IMR-90 (cell line): Measurements from ENCODE around the gene SCN10A. TPM values are rescaled to one million over a fixed set of nuclear protein-coding genes. Genes with fewer than 3 reads are reported as not detected.

Source experiments
- ATAC-seq: fragments of 200-7000 bp; cut with Tn5 transposase; 2 replicates; pipeline ENCODE4 v1.9.1; 2020; ENCODE audit warnings: low read depth, mild to moderate bottlenecking, moderate library complexity
- BruUV-seq: library from RNA; stranded (reverse); fragments of 400-500 nt; replicated peaks from 2 replicates; lab custom pipeline; 2021; lab: Mats Ljungman, UMichigan
- CTCF ChIA-PET: fragments of 300-600 bp; formaldehyde crosslinking; extraction: SDS; loops from one replicate; lab custom pipeline; 2021; ENCODE audit warnings: antibody characterized with exemption; lab: Yijun Ruan, JAX
- POLR2A ChIA-PET: fragments of 300-600 bp; sonication (Branson Sonifier 250); formaldehyde crosslinking; loops from one replicate; lab custom pipeline; 2022; ENCODE audit warnings: antibody characterized with exemption; ENCODE audit not compliant: unreplicated experiment; lab: Charles Lee
- DNase-seq: peaks from one replicate; pipeline ENCODE4 v3.0.0; 2013
- H2AFZ ChIP-seq: replicated peaks from 2 replicates; pipeline ENCODE3; 2013; ENCODE audit warnings: low read length, mild to moderate bottlenecking; ENCODE audit not compliant: poor library complexity
- H2AK5ac ChIP-seq: 2 replicates; pipeline ENCODE4 v1.6.1; 2013; ENCODE audit warnings: low read depth, low read length, inconsistent platforms
- H2AK9ac ChIP-seq: replicated peaks from 2 replicates; pipeline ENCODE3; 2013; ENCODE audit warnings: mild to moderate bottlenecking, low read depth, low read length, moderate library complexity; ENCODE audit not compliant: poor library complexity
- H2BK120ac ChIP-seq: 2 replicates; pipeline ENCODE4 v1.6.1; 2013; ENCODE audit warnings: low read depth, low read length, inconsistent platforms
- H2BK15ac ChIP-seq: 3 replicates; pipeline ENCODE4 v1.6.1; 2013; ENCODE audit warnings: low read depth, low read length, inconsistent platforms
- H2BK20ac ChIP-seq: 2 replicates; pipeline ENCODE4 v1.6.1; 2013; ENCODE audit warnings: low read depth, mild to moderate bottlenecking, inconsistent platforms, low read length, moderate library complexity
- H2BK5ac ChIP-seq: 2 replicates; pipeline ENCODE4 v1.6.1; 2013; ENCODE audit warnings: mild to moderate bottlenecking, low read depth, low read length, inconsistent platforms; ENCODE audit not compliant: poor library complexity, severe bottlenecking
- H3K14ac ChIP-seq: replicated peaks from 2 replicates; pipeline ENCODE4 v1.6.1; 2013; ENCODE audit warnings: low read depth, low read length, inconsistent platforms
- H3K18ac ChIP-seq: 2 replicates; pipeline ENCODE4 v1.6.1; 2013; ENCODE audit warnings: low read depth, low read length, control low read depth
- H3K23ac ChIP-seq: 2 replicates; pipeline ENCODE4 v1.6.1; 2013; ENCODE audit warnings: low read depth, low read length, inconsistent platforms
- H3K27ac ChIP-seq: 2 replicates; pipeline ENCODE4 v1.5.1; 2013; ENCODE audit warnings: mild to moderate bottlenecking, control low read depth, low read length; ENCODE audit not compliant: insufficient read depth
- H3K27me3 ChIP-seq: 2 replicates; pipeline ENCODE4 v1.6.1; 2013; ENCODE audit warnings: low read length; ENCODE audit not compliant: control insufficient read depth, insufficient read depth
- H3K36me3 ChIP-seq: 2 replicates; pipeline ENCODE4 v1.6.1; 2013; ENCODE audit warnings: low read length, mixed read lengths; ENCODE audit not compliant: control insufficient read depth, insufficient read depth
- H3K4ac ChIP-seq: 2 replicates; pipeline ENCODE4 v1.6.1; 2013; ENCODE audit warnings: low read depth, low read length, inconsistent platforms
- H3K4me1 ChIP-seq: 2 replicates; pipeline ENCODE4 v1.6.1; 2013; ENCODE audit warnings: low read length, mixed read lengths; ENCODE audit not compliant: control insufficient read depth, insufficient read depth
- H3K4me2 ChIP-seq: 2 replicates; pipeline ENCODE4 v1.6.1; 2013; ENCODE audit warnings: low read depth, mild to moderate bottlenecking, control low read depth, low read length, moderate library complexity
- H3K4me3 ChIP-seq: 2 replicates; pipeline ENCODE4 v1.5.1; 2013; ENCODE audit warnings: low read depth, mild to moderate bottlenecking, control low read depth, low read length, moderate library complexity; ENCODE audit not compliant: insufficient read depth
- H3K56ac ChIP-seq: 2 replicates; pipeline ENCODE4 v1.6.1; 2013; ENCODE audit warnings: low read length, inconsistent platforms; ENCODE audit not compliant: insufficient read depth; ENCODE audit errors: extremely low read depth
- H3K79me1 ChIP-seq, 2 experiments: 2 replicates each; pipeline ENCODE4 v1.6.1; 2013; ENCODE audit warnings: low read length in 2 of 2, inconsistent platforms in 1 of 2, low read depth in 1 of 2
- H3K9ac ChIP-seq: 2 replicates; pipeline ENCODE4 v1.6.1; 2013; ENCODE audit warnings: low read depth, low read length, control low read depth
- H3K9me1 ChIP-seq: 2 replicates; pipeline ENCODE4 v1.6.1; 2013; ENCODE audit warnings: low read length, inconsistent platforms; ENCODE audit not compliant: insufficient read depth
- H3K9me3 ChIP-seq: 2 replicates; pipeline ENCODE4 v1.6.1; 2013; ENCODE audit warnings: low read length; ENCODE audit not compliant: control insufficient read depth, insufficient read depth
- H4K20me1 ChIP-seq: 2 replicates; pipeline ENCODE4 v1.6.1; 2013; ENCODE audit warnings: low read length, inconsistent platforms; ENCODE audit not compliant: insufficient read depth
- H4K5ac ChIP-seq: 2 replicates; pipeline ENCODE4 v1.6.1; 2013; ENCODE audit warnings: mild to moderate bottlenecking, low read depth, low read length, control low read depth
- H4K8ac ChIP-seq, 2 experiments: 2 replicates each; pipeline ENCODE4 v1.6.1; 2013; ENCODE audit warnings: low read depth in 2 of 2, low read length in 2 of 2, control low read depth in 1 of 2, inconsistent platforms in 1 of 2
- H4K91ac ChIP-seq: 2 replicates; pipeline ENCODE4 v1.6.1; 2013; ENCODE audit warnings: low read depth, low read length, inconsistent platforms; ENCODE audit not compliant: insufficient read depth
- BHLHE40 ChIP-seq: fragments of 150-350 bp; IDR thresholded peaks from 2 replicates; pipeline ENCODE4 v1.6.1; 2016; ENCODE audit warnings: mild to moderate bottlenecking, low read depth, low read length
- FOS ChIP-seq: fragments of 150-350 bp; IDR thresholded peaks from 2 replicates; pipeline ENCODE4 v1.6.1; 2016; ENCODE audit warnings: low read depth, low read length
- MAFK ChIP-seq: IDR thresholded peaks from 2 replicates; pipeline ENCODE4 v1.6.1; 2012; ENCODE audit warnings: low read depth, low read length, improper control_type of control experiment
- MAZ ChIP-seq: IDR thresholded peaks from 2 replicates; pipeline ENCODE4 v1.6.1; 2012; ENCODE audit warnings: low read depth, mild to moderate bottlenecking, low read length, improper control_type of control experiment, moderate library complexity, borderline replicate concordance
- NFE2L2 ChIP-seq: fragments of 150-350 bp; IDR thresholded peaks from 2 replicates; pipeline ENCODE4 v1.6.1; 2016; ENCODE audit warnings: low read depth, mild to moderate bottlenecking, low read length
- RAD21 ChIP-seq: IDR thresholded peaks from 2 replicates; pipeline ENCODE4 v1.6.1; 2012; ENCODE audit warnings: low read length, improper control_type of control experiment
- RCOR1 ChIP-seq: IDR thresholded peaks from 2 replicates; pipeline ENCODE4 v1.6.1; 2012; ENCODE audit warnings: mild to moderate bottlenecking, low read length, improper control_type of control experiment; ENCODE audit not compliant: insufficient replicate concordance
- RFX5 ChIP-seq: IDR thresholded peaks from 2 replicates; pipeline ENCODE4 v1.8.0; 2012; ENCODE audit warnings: low read depth, mild to moderate bottlenecking, low read length, moderate library complexity
- WGBS, 2 experiments: methylation state at CpG; one replicate each; pipeline versions ENCODE4 v1.1.5 to v1.1.7; 2013; ENCODE audit warnings: missing lambda C conversion rate in 2 of 2; ENCODE audit not compliant: insufficient read length in 1 of 2; ENCODE audit errors: extremely low coverage in 2 of 2; 5-methylcytosine and 5-hydroxymethylcytosine counted together
- dilution Hi-C: fragments of 300-500 bp; cut with HindIII; formaldehyde crosslinking; loops from one replicate; pipeline ENCODE4 v1.14.3; 2018; ENCODE audit warnings: low sequenced_read_pairs; ENCODE audit not compliant: unreplicated experiment
- in situ Hi-C: fragments of 300-500 bp; cut with MboI; formaldehyde crosslinking; loops from 3 replicates; pipeline ENCODE4 v1.14.3; 2019; ENCODE audit warnings: low sequenced_read_pairs, inconsistent platforms, mixed read lengths
- intact Hi-C: fragments of 100-400 bp; cut with micrococcal nuclease; formaldehyde crosslinking; loops from 2 replicates; pipeline ENCODE4 v1.10.0; 2022
- polyA plus RNA-seq, 3 experiments: library from polyadenylated mRNA; depleted of rRNA; stranded (reverse); fragments of >200 nt; gene quantifications; 2 replicates each; pipeline ENCODE4 v1.2.3, GENCODE V29; 2012; ENCODE audit warnings: low replicate concordance in 1 of 3
- total RNA-seq: library from RNA; depleted of rRNA; stranded (reverse); fragments of >200 nt; gene quantifications from 2 replicates; pipeline ENCODE4 v1.2.3, GENCODE V29; 2012
- TF ChIP-seq, protein P1 (sequence below): fragments of 150-350 bp; IDR thresholded peaks from 2 replicates; pipeline ENCODE4 v1.6.1; 2016; ENCODE audit warnings: low read depth, mild to moderate bottlenecking, low read length, moderate library complexity, borderline replicate concordance
- TF ChIP-seq, protein P2 (sequence below): conservative IDR thresholded peaks from 2 replicates; pipeline ENCODE4 v1.5.1; 2012; ENCODE audit warnings: mild to moderate bottlenecking, low read depth, low read length, improper control_type of control experiment

Gene SCN10A
- total and polyA plus RNA-seq, 2 of the 4 experiments (the other 2 are of a cell fraction): not detected

DNA sequence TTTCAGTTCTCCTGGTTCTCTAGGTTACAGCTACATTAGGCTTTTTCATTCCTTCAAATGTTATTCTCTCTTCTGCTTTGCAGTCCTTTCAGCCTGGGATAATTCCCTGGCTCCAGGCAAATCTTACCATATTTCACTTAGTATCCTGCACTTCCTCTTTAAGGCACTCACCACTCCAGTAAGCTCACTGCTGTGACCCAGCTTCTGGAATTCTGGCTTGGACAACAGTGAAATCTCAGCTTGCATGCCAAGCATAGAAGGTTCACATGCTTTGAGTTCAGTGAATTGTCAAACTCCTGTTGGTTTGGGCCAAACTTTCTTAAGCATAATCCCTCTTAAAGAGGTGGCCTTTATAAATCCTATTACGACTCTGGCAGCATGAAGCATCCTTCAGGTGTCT, 69.4 kb downstream of the SCN10A start:
- Histone ChIP-seq H3K27me3 (peaks cover 11% of the 10 kb centered on the region; the same call in 1 of the 2 replicates), H3K9ac (no peak overlapping the region), H3K36me3 (no peaks in the 10 kb centered on the region), H3K14ac (no peak overlapping the region), H2BK120ac (no peak overlapping the region), H3K9me3 (no peaks in the 10 kb centered on the region), H2AK5ac (no peak overlapping the region), H4K20me1 (no peaks in the 10 kb centered on the region), H2BK15ac (no peak overlapping the region), H4K91ac (no peak overlapping the region), H3K9me1 (no peaks in the 10 kb centered on the region), H4K8ac (no peak overlapping the region), H2BK20ac (no peak overlapping the region), H3K23ac (no peak overlapping the region), H3K18ac (no peak overlapping the region), H3K27ac (no peak overlapping the region), H3K4me1 (no peaks in the 10 kb centered on the region), H4K5ac (no peak overlapping the region), H3K4ac (no peak overlapping the region), H3K4me3 (no peak overlapping the region), H3K79me1 (no peaks in the 10 kb centered on the region), H2AK9ac (no peak overlapping the region), H3K56ac (no peak overlapping the region), H2AFZ (no peak overlapping the region), H2BK5ac (no peak overlapping the region), H3K4me2 (no peak overlapping the region)
- WGBS, 2 experiments: no CpG with 5 or more reads among the region's 1 CpG
- no peak for DNase-seq
- dilution Hi-C loops: no loop called here
- ATAC-seq: no peak
- no peak for TF ChIP-seq NFE2L2
- TF ChIP-seq RFX5: no peak
- no peak for TF ChIP-seq BHLHE40
- TF ChIP-seq RCOR1: no peak
- no peak for TF ChIP-seq MAZ
- no peak for TF ChIP-seq FOS
- TF ChIP-seq, protein P1, sequence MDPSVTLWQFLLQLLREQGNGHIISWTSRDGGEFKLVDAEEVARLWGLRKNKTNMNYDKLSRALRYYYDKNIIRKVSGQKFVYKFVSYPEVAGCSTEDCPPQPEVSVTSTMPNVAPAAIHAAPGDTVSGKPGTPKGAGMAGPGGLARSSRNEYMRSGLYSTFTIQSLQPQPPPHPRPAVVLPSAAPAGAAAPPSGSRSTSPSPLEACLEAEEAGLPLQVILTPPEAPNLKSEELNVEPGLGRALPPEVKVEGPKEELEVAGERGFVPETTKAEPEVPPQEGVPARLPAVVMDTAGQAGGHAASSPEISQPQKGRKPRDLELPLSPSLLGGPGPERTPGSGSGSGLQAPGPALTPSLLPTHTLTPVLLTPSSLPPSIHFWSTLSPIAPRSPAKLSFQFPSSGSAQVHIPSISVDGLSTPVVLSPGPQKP: no peak
- no peak for TF ChIP-seq MAFK
- TF ChIP-seq RAD21: no peak
- TF ChIP-seq, protein P2, sequence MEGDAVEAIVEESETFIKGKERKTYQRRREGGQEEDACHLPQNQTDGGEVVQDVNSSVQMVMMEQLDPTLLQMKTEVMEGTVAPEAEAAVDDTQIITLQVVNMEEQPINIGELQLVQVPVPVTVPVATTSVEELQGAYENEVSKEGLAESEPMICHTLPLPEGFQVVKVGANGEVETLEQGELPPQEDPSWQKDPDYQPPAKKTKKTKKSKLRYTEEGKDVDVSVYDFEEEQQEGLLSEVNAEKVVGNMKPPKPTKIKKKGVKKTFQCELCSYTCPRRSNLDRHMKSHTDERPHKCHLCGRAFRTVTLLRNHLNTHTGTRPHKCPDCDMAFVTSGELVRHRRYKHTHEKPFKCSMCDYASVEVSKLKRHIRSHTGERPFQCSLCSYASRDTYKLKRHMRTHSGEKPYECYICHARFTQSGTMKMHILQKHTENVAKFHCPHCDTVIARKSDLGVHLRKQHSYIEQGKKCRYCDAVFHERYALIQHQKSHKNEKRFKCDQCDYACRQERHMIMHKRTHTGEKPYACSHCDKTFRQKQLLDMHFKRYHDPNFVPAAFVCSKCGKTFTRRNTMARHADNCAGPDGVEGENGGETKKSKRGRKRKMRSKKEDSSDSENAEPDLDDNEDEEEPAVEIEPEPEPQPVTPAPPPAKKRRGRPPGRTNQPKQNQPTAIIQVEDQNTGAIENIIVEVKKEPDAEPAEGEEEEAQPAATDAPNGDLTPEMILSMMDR: no peak
- ChIA-PET CTCF (no interaction called here), POLR2A (no interaction called here)
- intact Hi-C loops: no loop called here
- no TSS peak for BruUV-seq
- in situ Hi-C loops: no loop called here
